GM19239 (cell line): Measurements from ENCODE around the gene ZNF106.
A peak's percentile ranks its signal among the peaks of the same experiment; 100 is the strongest.

Experiments
- DNase-seq: peaks from one replicate; pipeline ENCODE4 v3.0.0; 2011; ENCODE audit warnings: low spot score; ENCODE audit not compliant: insufficient read length
- FAIRE-seq: peaks from 2 replicates; lab custom pipeline; 2011; peaks lifted over from hg19 to GRCh38; lab: Jason Lieb, UNC

ZNF106 gene

GRCh38 chr15:42483677-42484076 lies 7.3 kb downstream of the ZNF106 start:
- DNase-seq (no peak), FAIRE-seq (no peak)

GRCh38 chr15:42482701-42483100 lies 8.2 kb downstream of the ZNF106 start:
- FAIRE-seq (no peak), DNase-seq (no peak)

- FAIRE-seq (no peak), DNase-seq (no peak)
These were observed 16.1 kb downstream of the ZNF106 start for GRCh38 chr15:42474827-42475226.

GRCh38 chr15:42471002-42471401 lies 19.9 kb downstream of the ZNF106 start:
- peak; percentile 54 for FAIRE-seq

GRCh38 chr15:42465520-42466259 lies 25.3 kb downstream of the ZNF106 start:
- DNase-seq (no peak), FAIRE-seq (no peak)

More at GRCh38 chr15:42471002-42471401, 19.9 kb downstream of the ZNF106 start:
- no peak for DNase-seq

- DNase-seq (no peak), FAIRE-seq (no peak)
These were observed 29.7 kb downstream of the ZNF106 start for GRCh38 chr15:42461261-42461660.

- FAIRE-seq (peak; percentile 67), DNase-seq (peak; percentile 27)
These were observed 33.2 kb downstream of the ZNF106 start for GRCh38 chr15:42457445-42458442.

- DNase-seq (no peak), FAIRE-seq (no peak)
These were observed 34.0 kb downstream of the ZNF106 start for GRCh38 chr15:42456971-42457370.

- FAIRE-seq, result no peak
- DNase-seq, result no peak
These were observed 34.4 kb downstream of the ZNF106 start for GRCh38 chr15:42456531-42456930.

GRCh38 chr15:42453826-42454225 lies 37.1 kb downstream of the ZNF106 start:
- no peak for DNase-seq
- no peak for FAIRE-seq

GRCh38 chr15:42450425-42450790 lies 40.5 kb downstream of the ZNF106 start:
- DNase-seq, result no peak
- no peak for FAIRE-seq

GRCh38 chr15:42449770-42450424 lies 41.0 kb downstream of the ZNF106 start:
- no peak for DNase-seq
- FAIRE-seq, result no peak

GRCh38 chr15:42448281-42448680 lies 42.7 kb downstream of the ZNF106 start:
- FAIRE-seq (no peak), DNase-seq (no peak)

- no peak for FAIRE-seq
These were observed 43.3 kb downstream of the ZNF106 start for GRCh38 chr15:42447599-42447998.

GRCh38 chr15:42445551-42445950 lies 45.4 kb downstream of the ZNF106 start:
- DNase-seq, result no peak
- FAIRE-seq, result no peak

More at GRCh38 chr15:42447599-42447998, 43.3 kb downstream of the ZNF106 start:
- DNase-seq, result no peak

GRCh38 chr15:42444415-42445063 lies 46.4 kb downstream of the ZNF106 start:
- FAIRE-seq (no peak), DNase-seq (no peak)

GRCh38 chr15:42427429-42428223 lies 63.3 kb downstream of the ZNF106 start:
- DNase-seq (no peak), FAIRE-seq (no peak)

- FAIRE-seq (no peak), DNase-seq (no peak)
These were observed 69.6 kb downstream of the ZNF106 start for GRCh38 chr15:42421376-42421775.

- FAIRE-seq, result no peak
- DNase-seq, result no peak
These were observed 71.6 kb downstream of the ZNF106 start for GRCh38 chr15:42419369-42419768.
